K562 (cell line): Measurements from ENCODE around the gene CRY2. TPM values are rescaled to one million over a fixed set of nuclear protein-coding genes. Genes with fewer than 3 reads are reported as not detected.
A peak's percentile ranks its signal among the peaks of the same experiment; 100 is the strongest.

ENCODE experiments used
- DMBX1 ChIP-seq: fragments of 250-450 bp; sonication (Bioruptor Pico); IDR thresholded peaks from 2 replicates; pipeline ENCODE4 v1.8.0; 2022; ENCODE audit warnings: inconsistent platforms, mild to moderate bottlenecking, moderate library complexity, borderline replicate concordance
- EP300 ChIP-seq: IDR thresholded peaks from 2 replicates; pipeline ENCODE4 v1.6.1; 2012; ENCODE audit warnings: low read length, improper control_type of control experiment
- ETV5 ChIP-seq: sonication (generic); formaldehyde crosslinking; IDR thresholded peaks from 2 replicates; pipeline ENCODE4 v1.4.0; 2020; ENCODE audit warnings: low read depth, mild to moderate bottlenecking, missing genetic modification reagents
- KAT7 ChIP-seq: sonication (generic); formaldehyde crosslinking; IDR thresholded peaks from 2 replicates; pipeline ENCODE4 v1.8.0; 2022; ENCODE audit warnings: missing genetic modification reagents, mild to moderate bottlenecking, borderline replicate concordance
- NCOR1 ChIP-seq: fragments of 450-650 bp; IDR thresholded peaks from 2 replicates; pipeline ENCODE4 v1.6.1; 2016; ENCODE audit warnings: mild to moderate bottlenecking, moderate library complexity
- NR2C2 ChIP-seq, 2 experiments: fragments of 200-800 bp in 1 of 2; sonication (Bioruptor generic) in 1 of 2; sonication (generic) in 1 of 2; formaldehyde crosslinking in 1 of 2; IDR thresholded peaks; 2 replicates each; pipeline versions ENCODE4 v1.6.1 to v1.8.0; 2016 to 2022; ENCODE audit warnings: mild to moderate bottlenecking in 1 of 2, missing compliant biosample characterization in 1 of 2, missing genetic modification characterization in 1 of 2, missing genetic modification reagents in 1 of 2
- STAG1 ChIP-seq: sonication (generic); formaldehyde crosslinking; IDR thresholded peaks from 2 replicates; pipeline ENCODE4 v1.5.0; 2020; ENCODE audit warnings: missing genetic modification reagents, borderline replicate concordance
- TOE1 ChIP-seq, 2 experiments: fragments of 450-650 bp in 1 of 2; sonication (generic) in 1 of 2; formaldehyde crosslinking in 1 of 2; IDR thresholded peaks; 2 replicates each; pipeline versions ENCODE4 v1.7.1 to v1.8.0; 2016 to 2022; ENCODE audit warnings: borderline replicate concordance in 2 of 2, mild to moderate bottlenecking in 2 of 2, antibody characterized with exemption in 1 of 2, inconsistent platforms in 1 of 2, low read depth in 1 of 2, missing genetic modification reagents in 1 of 2, moderate library complexity in 1 of 2
- ZNF589 ChIP-seq: fragments of 200-800 bp; sonication (Bioruptor generic); IDR thresholded peaks from 2 replicates; pipeline ENCODE4 v1.6.1; 2016; ENCODE audit warnings: low read depth, missing genetic modification characterization, missing compliant biosample characterization
- ZNF592 ChIP-seq: fragments of 450-650 bp; IDR thresholded peaks from 2 replicates; pipeline ENCODE4 v1.6.1; 2017; ENCODE audit warnings: antibody characterized with exemption, mild to moderate bottlenecking
- ZNF830 ChIP-seq: fragments of 250-450 bp; sonication (Bioruptor Pico); IDR thresholded peaks from 2 replicates; pipeline ENCODE4 v1.5.0; 2021; ENCODE audit warnings: mild to moderate bottlenecking
- polyA plus RNA-seq, 8 experiments: library from polyadenylated mRNA; depleted of rRNA in 4 of 8; stranded (reverse) in 5 of 8; unstranded in 3 of 8; fragments of >200 nt; fragmentation: Nextera tagmentation in 2 of 8; fragmentation: Illumina TruSeq in 1 of 8; extraction: Ambion mirVana in 2 of 8; extraction: Trizol in 1 of 8; gene quantifications; 2 replicates each; pipeline versions ENCODE4 v1.2.1 to v1.2.3, GENCODE V29; 2011 to 2014; ENCODE audit warnings: inconsistent platforms in 1 of 8, missing spikeins in 1 of 8
- total RNA-seq, 7 experiments: library from RNA; depleted of rRNA in 6 of 7; stranded (reverse); fragments of >200 nt in 6 of 7; fragmentation: Illumina TruSeq in 2 of 7; extraction: Trizol in 2 of 7; gene quantifications; 2 replicates each; pipeline versions ENCODE4 v1.2.1 to v1.2.3, GENCODE V29; 2011 to 2021; ENCODE audit warnings: low replicate concordance in 1 of 7
- TF ChIP-seq, protein P1 (sequence below): fragments of 250-450 bp; sonication (Bioruptor Pico); IDR thresholded peaks from 2 replicates; pipeline ENCODE4 v1.4.0; 2020
- TF ChIP-seq, protein P2 (sequence below): fragments of 250-450 bp; sonication (Bioruptor Pico); IDR thresholded peaks from 2 replicates; pipeline ENCODE4 v1.9.0; 2021; ENCODE audit warnings: mild to moderate bottlenecking

CRY2 gene
- total and polyA plus RNA-seq, 9 of the 15 experiments (the other 6 are each of a cell fraction or from before 2014, with no cell fraction given): 2.3 to 23.9 (median 14.8) TPM

DNA sequence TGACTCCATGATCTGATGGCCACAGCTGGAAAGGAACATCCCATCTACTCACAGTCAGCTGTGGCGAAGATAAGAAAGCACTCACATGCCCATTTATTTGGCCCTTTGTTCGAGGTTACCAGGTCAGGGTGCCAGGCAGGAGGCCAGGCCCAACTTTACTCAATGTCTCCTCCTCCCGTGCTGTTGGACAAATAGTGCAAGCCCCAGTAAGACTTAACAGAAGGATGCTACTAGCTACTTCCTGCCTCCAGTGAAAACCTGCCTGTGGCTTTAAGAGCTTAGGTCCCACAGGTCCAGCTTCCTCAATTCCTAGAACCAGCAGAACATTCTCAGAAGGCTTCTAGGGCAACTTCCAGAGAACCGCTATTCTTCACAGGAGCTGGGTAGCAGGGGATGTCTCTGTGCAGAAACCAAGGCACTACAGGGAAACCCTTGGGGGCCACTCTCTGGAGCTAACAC lies 12.9 kb upstream of the CRY2 start (continued):
- TF ChIP-seq, protein P1, sequence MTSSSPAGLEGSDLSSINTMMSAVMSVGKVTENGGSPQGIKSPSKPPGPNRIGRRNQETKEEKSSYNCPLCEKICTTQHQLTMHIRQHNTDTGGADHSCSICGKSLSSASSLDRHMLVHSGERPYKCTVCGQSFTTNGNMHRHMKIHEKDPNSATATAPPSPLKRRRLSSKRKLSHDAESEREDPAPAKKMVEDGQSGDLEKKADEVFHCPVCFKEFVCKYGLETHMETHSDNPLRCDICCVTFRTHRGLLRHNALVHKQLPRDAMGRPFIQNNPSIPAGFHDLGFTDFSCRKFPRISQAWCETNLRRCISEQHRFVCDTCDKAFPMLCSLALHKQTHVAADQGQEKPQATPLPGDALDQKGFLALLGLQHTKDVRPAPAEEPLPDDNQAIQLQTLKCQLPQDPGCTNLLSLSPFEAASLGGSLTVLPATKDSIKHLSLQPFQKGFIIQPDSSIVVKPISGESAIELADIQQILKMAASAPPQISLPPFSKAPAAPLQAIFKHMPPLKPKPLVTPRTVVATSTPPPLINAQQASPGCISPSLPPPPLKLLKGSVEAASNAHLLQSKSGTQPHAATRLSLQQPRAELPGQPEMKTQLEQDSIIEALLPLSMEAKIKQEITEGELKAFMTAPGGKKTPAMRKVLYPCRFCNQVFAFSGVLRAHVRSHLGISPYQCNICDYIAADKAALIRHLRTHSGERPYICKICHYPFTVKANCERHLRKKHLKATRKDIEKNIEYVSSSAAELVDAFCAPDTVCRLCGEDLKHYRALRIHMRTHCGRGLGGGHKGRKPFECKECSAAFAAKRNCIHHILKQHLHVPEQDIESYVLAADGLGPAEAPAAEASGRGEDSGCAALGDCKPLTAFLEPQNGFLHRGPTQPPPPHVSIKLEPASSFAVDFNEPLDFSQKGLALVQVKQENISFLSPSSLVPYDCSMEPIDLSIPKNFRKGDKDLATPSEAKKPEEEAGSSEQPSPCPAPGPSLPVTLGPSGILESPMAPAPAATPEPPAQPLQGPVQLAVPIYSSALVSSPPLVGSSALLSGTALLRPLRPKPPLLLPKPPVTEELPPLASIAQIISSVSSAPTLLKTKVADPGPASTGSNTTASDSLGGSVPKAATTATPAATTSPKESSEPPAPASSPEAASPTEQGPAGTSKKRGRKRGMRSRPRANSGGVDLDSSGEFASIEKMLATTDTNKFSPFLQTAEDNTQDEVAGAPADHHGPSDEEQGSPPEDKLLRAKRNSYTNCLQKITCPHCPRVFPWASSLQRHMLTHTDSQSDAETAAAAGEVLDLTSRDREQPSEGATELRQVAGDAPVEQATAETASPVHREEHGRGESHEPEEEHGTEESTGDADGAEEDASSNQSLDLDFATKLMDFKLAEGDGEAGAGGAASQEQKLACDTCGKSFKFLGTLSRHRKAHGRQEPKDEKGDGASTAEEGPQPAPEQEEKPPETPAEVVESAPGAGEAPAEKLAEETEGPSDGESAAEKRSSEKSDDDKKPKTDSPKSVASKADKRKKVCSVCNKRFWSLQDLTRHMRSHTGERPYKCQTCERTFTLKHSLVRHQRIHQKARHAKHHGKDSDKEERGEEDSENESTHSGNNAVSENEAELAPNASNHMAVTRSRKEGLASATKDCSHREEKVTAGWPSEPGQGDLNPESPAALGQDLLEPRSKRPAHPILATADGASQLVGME (CRISPR knock-in tag): 0 out of 2 replicates have a peak, but pooled peaks have one; percentile 75
- TF ChIP-seq ZNF830 (0 out of 2 replicates have a peak, but pooled peaks have one; percentile 9), TOE1 (IDR thresholded peaks at IDR 0.05; ENCODE audit: borderline replicate concordance) (peak; percentile 76), TOE1 (CRISPR knock-in tag; IDR thresholded peaks at IDR 0.05; ENCODE audit: borderline replicate concordance, low read depth) (no peak), ZNF589 (CRISPR knock-in tag) (peak; percentile 59; the same call in 1 of the 2 replicates), DMBX1 (CRISPR knock-in tag) (peak; percentile 65; the same call in 1 of the 2 replicates), ZNF592 (0 out of 2 replicates have a peak, but pooled peaks have one; percentile 39), NCOR1 (0 out of 2 replicates have a peak, but pooled peaks have one; percentile 17), NR2C2 (CRISPR knock-in tag; IDR thresholded peaks at IDR 0.05) (no peak), NR2C2 (tag; IDR thresholded peaks at IDR 0.05) (peak; percentile 33; the same call in 1 of the 2 replicates), EP300 (peak; percentile 83), STAG1 (no peak), ETV5 (peak; percentile 84; the same call in 1 of the 2 replicates), KAT7 (no peak)
- TF ChIP-seq, protein P2, sequence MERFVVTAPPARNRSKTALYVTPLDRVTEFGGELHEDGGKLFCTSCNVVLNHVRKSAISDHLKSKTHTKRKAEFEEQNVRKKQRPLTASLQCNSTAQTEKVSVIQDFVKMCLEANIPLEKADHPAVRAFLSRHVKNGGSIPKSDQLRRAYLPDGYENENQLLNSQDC (CRISPR knock-in tag): no peak
